SK-N-SH treated with all-trans-retinoic acid at 6 μM for 48 hours (cell line): ENCODE results near the gene RBMS1.

ENCODE experiments used
- CREB5 ChIP-seq: fragments of 250-450 bp; sonication (Bioruptor Pico); IDR thresholded peaks from 2 replicates; pipeline ENCODE4 v1.5.1; 2020; ENCODE audit warnings: low read depth, mild to moderate bottlenecking, moderate library complexity
- CSRNP3 ChIP-seq: fragments of 250-450 bp; sonication (Bioruptor Pico); IDR thresholded peaks from 2 replicates; pipeline ENCODE4 v1.5.1; 2021; ENCODE audit warnings: mild to moderate bottlenecking, moderate library complexity
- GLIS3 ChIP-seq: fragments of 250-450 bp; sonication (Bioruptor Pico); IDR thresholded peaks from 2 replicates; pipeline ENCODE4 v1.5.0; 2020; ENCODE audit warnings: mild to moderate bottlenecking, moderate library complexity
- ISL1 ChIP-seq: fragments of 250-450 bp; sonication (Bioruptor Pico); IDR thresholded peaks from 2 replicates; pipeline ENCODE4 v2.1.2; 2022; ENCODE audit warnings: mild to moderate bottlenecking, moderate library complexity
- PATZ1 ChIP-seq: fragments of 250-450 bp; sonication (Bioruptor Pico); IDR thresholded peaks from 2 replicates; pipeline ENCODE4 v1.8.0; 2020; ENCODE audit warnings: mild to moderate bottlenecking, moderate library complexity, borderline replicate concordance
- RARB ChIP-seq: fragments of 250-450 bp; sonication (Bioruptor Pico); IDR thresholded peaks from 2 replicates; pipeline ENCODE4 v1.8.0; 2021; ENCODE audit warnings: mild to moderate bottlenecking, moderate library complexity
- SNAI2 ChIP-seq: fragments of 250-450 bp; sonication (Bioruptor Pico); IDR thresholded peaks from 2 replicates; pipeline ENCODE4 v1.5.0; 2020; ENCODE audit warnings: mild to moderate bottlenecking, moderate library complexity
- TOX ChIP-seq: fragments of 250-450 bp; sonication (Bioruptor Pico); IDR thresholded peaks from 2 replicates; pipeline ENCODE4 v1.8.0; 2021; ENCODE audit warnings: mild to moderate bottlenecking, moderate library complexity, borderline replicate concordance
- ZFP30 ChIP-seq: fragments of 450-650 bp; formaldehyde crosslinking; IDR thresholded peaks from 2 replicates; pipeline ENCODE4 v1.5.0; 2022; ENCODE audit warnings: mild to moderate bottlenecking, moderate library complexity
- ZNF70 ChIP-seq: fragments of 450-650 bp; formaldehyde crosslinking; IDR thresholded peaks from 2 replicates; pipeline ENCODE4 v1.5.0; 2020; ENCODE audit warnings: mild to moderate bottlenecking, moderate library complexity
- ZNF8 ChIP-seq: fragments of 450-650 bp; formaldehyde crosslinking; IDR thresholded peaks from 2 replicates; pipeline ENCODE4 v1.5.0; 2020; ENCODE audit warnings: mild to moderate bottlenecking, moderate library complexity

GRCh38 chr2:160278101-160278878 lies 215.3 kb downstream of the RBMS1 start:
- no peak for TF ChIP-seq PATZ1 (CRISPR knock-in tag)
- no peak for TF ChIP-seq ZFP30
- no peak for TF ChIP-seq ZNF8 (CRISPR knock-in tag)
- TF ChIP-seq ZNF70 (CRISPR knock-in tag), result no peak
- no peak for TF ChIP-seq TOX (CRISPR knock-in tag)
- no peak for TF ChIP-seq GLIS3 (CRISPR knock-in tag)
- no peak for TF ChIP-seq SNAI2 (CRISPR knock-in tag)
- no peak for TF ChIP-seq RARB (CRISPR knock-in tag)
- no peak for TF ChIP-seq ISL1
- no peak for TF ChIP-seq CSRNP3
- no peak for TF ChIP-seq CREB5
